Psoas muscle (tissue), 8 donors: ENCODE data around the gene ERFL. TPM values are rescaled to one million over a fixed set of nuclear protein-coding genes. Genes with fewer than 3 reads are reported as not detected.

Experiments used
- ATAC-seq, 4 donors: fragments of 200-7000 bp; cut with Tn5 transposase; one replicate each; pipeline ENCODE4 v1.9.1; 2020; ENCODE audit warnings: moderate library complexity in 3 of 4, mild to moderate bottlenecking in 2 of 4
- DNase-seq, 2 donors: peaks; one replicate each; pipeline ENCODE4 v3.0.0-alpha.2; 2020
- H3K27ac ChIP-seq: fragments of 200-600 bp; one replicate; pipeline ENCODE4 v1.8.0; 2022
- H3K27me3 ChIP-seq, 3 donors: fragments of 200-600 bp in 1 of 3; one replicate each; pipeline versions ENCODE4 v1.6.1 to v1.8.0; 2013 to 2022; ENCODE audit warnings: low read length in 2 of 3, mild to moderate bottlenecking in 2 of 3, moderate library complexity in 1 of 3; ENCODE audit not compliant: insufficient read depth in 3 of 3
- H3K36me3 ChIP-seq, 2 donors: fragments of 200-600 bp in 1 of 2; one replicate each; pipeline versions ENCODE4 v1.6.1 to v1.8.0; 2013 to 2022; ENCODE audit warnings: low read depth in 1 of 2, mild to moderate bottlenecking in 1 of 2, moderate library complexity in 1 of 2; ENCODE audit not compliant: insufficient read depth in 1 of 2
- H3K4me1 ChIP-seq: fragments of 200-600 bp; one replicate; pipeline ENCODE4 v1.8.0; 2022
- H3K4me3 ChIP-seq: fragments of 200-600 bp; one replicate; pipeline ENCODE4 v1.8.0; 2022; ENCODE audit warnings: mild to moderate bottlenecking
- H3K9me3 ChIP-seq: fragments of 200-600 bp; one replicate; pipeline ENCODE4 v1.8.0; 2022
- CTCF ChIP-seq: fragments of 200-600 bp; IDR thresholded peaks from one replicate; pipeline ENCODE4 v1.8.0; 2022; ENCODE audit warnings: antibody characterized with exemption
- WGBS, 3 donors: extraction: QIAGEN DNeasy Blood & Tissue Kit; methylation state at CpG; one replicate each; pipeline versions ENCODE4 v1.1.6 to v1.1.7; 2013; 5-methylcytosine and 5-hydroxymethylcytosine counted together
- intact Hi-C, 2 donors: fragments of 100-400 bp; cut with DNase I; formaldehyde crosslinking; loops; one replicate each; pipeline versions ENCODE4 v1.11.0 to v1.14.2; 2022
- polyA plus RNA-seq, 3 donors: library from polyadenylated mRNA; stranded (reverse); fragments of 200-250 nt; gene quantifications; one replicate each; pipeline ENCODE4 v1.2.3, GENCODE V29; 2013
- total RNA-seq, 4 donors: library from RNA; stranded (reverse); fragmentation: NEBNext Ultra II Directional in 2 of 4; extraction: Animal tissue kit (Norgen Biotek cat#: 25700) in 2 of 4; gene quantifications; one replicate each; pipeline versions ENCODE4 v1.2.1 to v1.2.4, GENCODE V29; 2021 to 2023
- donor health status: healthy with polysubstance abuse.
- donor health status: DM: no; HTN: no; CAD: no; lungs with moderate emphysema.
- donor health status: Bipolar disorder and iron deficiency.
- donor health status: healthy.
- donor health status: DM: yes; HTN: yes; CAD: no.
- donor health status: DM: no; HTN: no; CAD: no.
- donor health status: DM: no; HTN: no; CAD: no.
- donor health status: DM: yes; HTN: yes; CAD: no.

Gene ERFL
- total and polyA plus RNA-seq, 7 donors = 0.03 TPM; not detected in 6

DNA sequence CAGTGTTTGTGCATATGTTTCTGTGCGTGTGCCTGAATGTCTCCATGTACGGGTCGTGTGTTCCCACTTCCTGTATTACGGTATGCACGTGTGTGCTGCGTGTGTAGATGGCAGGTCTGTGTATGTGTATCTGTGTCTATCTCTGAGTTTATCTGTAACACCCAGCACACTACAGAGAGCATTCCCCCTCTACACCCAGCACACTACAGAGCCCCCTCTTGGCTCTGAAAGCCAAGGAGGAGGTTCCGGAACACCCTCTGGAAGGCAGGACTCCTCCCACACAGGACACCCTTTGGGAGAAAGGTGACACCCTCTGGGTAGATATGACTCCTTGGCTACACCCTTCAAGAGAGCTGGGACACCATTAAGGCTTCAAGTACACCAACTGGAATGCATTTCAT lies 2.1 kb upstream of the ERFL start:
- peaks cover 5% of the 10 kb centered on the region for H3K4me1 ChIP-seq
- WGBS, 3 donors = 11 to 14% (median 14%) methylated on average over 7 of the region's 7 CpGs
- intact Hi-C loops = loop anchor here in 1 of 2 donors (5.0 kb wide), 1 partner anchor 53 kb away; the partner anchor contains the start of gene CD79A
- H3K27me3 ChIP-seq = peaks cover 0 to 87% (median 51%) of the 10 kb centered on the region in 3 donors
- H3K27ac ChIP-seq = no peak overlapping the region
- TF ChIP-seq CTCF = no peak
- no peak overlapping the region for H3K4me3 ChIP-seq
- no peak for ATAC-seq
- no peaks in the 10 kb centered on the region for H3K36me3 ChIP-seq
- no peak for DNase-seq
- H3K9me3 ChIP-seq = no peaks in the 10 kb centered on the region

DNA sequence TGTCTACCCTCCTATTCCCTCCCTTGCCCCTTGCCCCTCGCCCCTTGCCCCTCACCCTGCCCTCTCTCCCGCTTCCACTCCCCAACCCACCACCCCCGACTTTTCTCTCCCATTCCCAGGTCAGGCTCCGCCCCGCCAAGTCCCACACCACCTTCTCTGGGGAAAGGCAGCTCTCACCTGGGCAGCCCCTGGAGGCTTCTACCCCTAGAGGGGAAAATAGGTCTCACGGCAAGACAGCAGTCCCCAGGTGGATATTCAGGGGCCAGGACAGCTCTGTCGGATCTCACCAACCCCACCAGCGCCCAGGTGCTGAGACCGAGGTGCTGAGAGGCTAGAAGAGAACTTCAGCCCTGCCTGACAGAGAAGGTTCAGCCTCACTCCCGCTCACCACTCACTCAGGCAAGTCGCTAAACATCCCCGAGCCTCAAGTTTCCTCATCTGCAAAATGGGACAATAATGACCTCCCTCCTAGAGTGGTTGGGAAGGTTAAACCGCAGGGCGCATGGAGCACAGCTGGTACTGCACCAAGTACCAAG lies 1.4 kb upstream of the ERFL start:
- Histone ChIP-seq H3K4me1 (peaks cover 5% of the 10 kb centered on the region), H3K36me3 (no peaks in the 10 kb centered on the region), H3K27ac (no peak overlapping the region), H3K9me3 (no peaks in the 10 kb centered on the region), H3K4me3 (no peak overlapping the region), H3K27me3 (peaks cover 0 to 87% (median 55%) of the 10 kb centered on the region in 3 donors)
- no peak for ATAC-seq
- intact Hi-C loops = loop anchor here in 1 of 2 donors (5.0 kb wide), 1 partner anchor 52 kb away; the partner anchor contains the start of gene CD79A
- 14 to 15% (median 15%) methylated on average over 14 of the region's 14 CpGs for WGBS, 3 donors
- no peak for DNase-seq
- no peak for TF ChIP-seq CTCF

GRCh38 chr19:41928754-41929535 lies 696 bp upstream of the ERFL start:
- H3K4me1 ChIP-seq = peaks cover 5% of the 10 kb centered on the region
- H3K27me3 ChIP-seq = peaks cover 0 to 94% (median 56%) of the 10 kb centered on the region in 3 donors
- H3K36me3 ChIP-seq = no peaks in the 10 kb centered on the region
- DNase-seq (no peak), ATAC-seq (no peak)
- intact Hi-C loops = no loop called here
- no peak overlapping the region for H3K27ac ChIP-seq
- H3K4me3 ChIP-seq = peak overlapping the region; percentile 52
- TF ChIP-seq CTCF = no peak
- 2 to 5% (median 4%) methylated on average over 24 to 29 of the region's 29 CpGs for WGBS, 3 donors
- H3K9me3 ChIP-seq = no peaks in the 10 kb centered on the region

DNA sequence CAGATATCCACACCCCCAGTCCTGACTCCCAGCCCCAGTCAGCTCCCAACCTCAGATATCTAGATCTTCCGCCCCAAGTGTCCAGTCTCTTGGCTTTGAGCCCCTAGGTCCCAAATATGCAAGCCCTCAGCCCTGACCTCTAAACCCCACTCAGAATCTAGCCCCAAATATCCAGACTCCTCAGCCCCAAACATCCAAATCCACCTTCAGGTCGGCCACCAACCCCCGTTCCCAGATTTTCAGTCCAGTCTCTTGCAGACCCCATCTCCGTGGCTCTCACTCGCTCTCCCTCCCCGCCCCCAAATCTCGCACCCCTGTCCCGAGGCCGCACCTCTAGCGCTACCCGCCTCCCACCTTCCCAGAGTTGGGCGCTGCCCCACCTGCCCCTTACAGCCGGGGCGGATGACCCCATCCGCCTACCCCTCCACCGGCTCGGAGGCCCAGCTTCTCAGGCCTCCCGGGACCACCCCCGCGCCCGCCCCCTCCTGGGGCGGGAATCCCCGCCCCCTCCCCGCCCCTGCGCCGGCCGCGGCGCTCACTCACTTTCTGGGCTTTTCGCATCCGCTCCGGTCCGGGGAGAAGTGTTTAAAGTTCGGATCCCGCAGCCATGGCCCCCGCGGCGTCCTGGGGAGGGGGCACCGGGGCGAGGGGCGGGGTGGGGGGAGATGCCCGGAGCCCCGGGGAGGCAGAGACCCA lies 604 bp downstream of the ERFL start:
- no peaks in the 10 kb centered on the region for H3K9me3 ChIP-seq
- intact Hi-C loops = no loop called here
- H3K4me3 ChIP-seq = peak overlapping the region; percentile 52
- ATAC-seq (no peak), DNase-seq (no peak)
- no peak overlapping the region for H3K27ac ChIP-seq
- H3K36me3 ChIP-seq = no peaks in the 10 kb centered on the region
- peaks cover 5% of the 10 kb centered on the region for H3K4me1 ChIP-seq
- WGBS, 3 donors = 5 to 7% (median 7%) methylated on average over 32 to 43 of the region's 43 CpGs
- H3K27me3 ChIP-seq = peaks cover 0 to 91% (median 54%) of the 10 kb centered on the region in 3 donors
- no peak for TF ChIP-seq CTCF
